IgD-negative memory B cell (primary cell): Measurements from ENCODE around the gene EPN3. TPM values are rescaled to one million over a fixed set of nuclear protein-coding genes. Genes with fewer than 3 reads are reported as not detected.

ENCODE experiments used
- H3K27ac Mint-ChIP-seq, 3 donors: one replicate each; pipeline ENCODE4 v1.8.0; 2020 to 2022; ENCODE audit warnings: mild to moderate bottlenecking in 3 of 3, mixed read lengths in 3 of 3, moderate library complexity in 1 of 3
- H3K27me3 Mint-ChIP-seq: one replicate; pipeline ENCODE4 v1.8.0; 2021; ENCODE audit warnings: mixed read lengths
- H3K36me3 Mint-ChIP-seq: one replicate; pipeline ENCODE4 v1.8.0; 2020; ENCODE audit warnings: mild to moderate bottlenecking, mixed read lengths
- H3K4me1 Mint-ChIP-seq, 3 donors: one replicate each; pipeline ENCODE4 v1.8.0; 2020 to 2022; ENCODE audit warnings: mixed read lengths in 3 of 3, mild to moderate bottlenecking in 1 of 3
- H3K4me3 Mint-ChIP-seq, 4 donors: one replicate each; pipeline ENCODE4 v1.8.0; 2020 to 2022; ENCODE audit warnings: mild to moderate bottlenecking in 4 of 4, mixed read lengths in 4 of 4, moderate library complexity in 3 of 4
- H3K9me3 Mint-ChIP-seq, 3 donors: one replicate each; pipeline ENCODE4 v1.8.0; 2020 to 2021; ENCODE audit warnings: mixed read lengths in 3 of 3, mild to moderate bottlenecking in 1 of 3
- polyA plus RNA-seq: library from polyadenylated mRNA; unstranded; fragments of 300-500 nt; fragmentation: Illumina TruSeq; gene quantifications from one replicate; pipeline ENCODE4 v1.2.3, GENCODE V29; 2021

Gene EPN3
- polyA plus RNA-seq, 1 donor from 2014 or later: not detected

- Mint-ChIP-seq H3K27me3 (peaks cover 43% of the 10 kb centered on the region), H3K9me3 (no peaks in the 10 kb centered on the region), H3K27ac (no peak overlapping the region), H3K36me3 (no peaks in the 10 kb centered on the region), H3K4me3 (peak overlapping the region in 1 of 4 donors; percentile 28), H3K4me1 (peaks cover 4 to 6% (median 6%) of the 10 kb centered on the region in 3 donors)
Measured at GRCh38 chr17:50536683-50537646, 4.4 kb downstream of the EPN3 start.

DNA sequence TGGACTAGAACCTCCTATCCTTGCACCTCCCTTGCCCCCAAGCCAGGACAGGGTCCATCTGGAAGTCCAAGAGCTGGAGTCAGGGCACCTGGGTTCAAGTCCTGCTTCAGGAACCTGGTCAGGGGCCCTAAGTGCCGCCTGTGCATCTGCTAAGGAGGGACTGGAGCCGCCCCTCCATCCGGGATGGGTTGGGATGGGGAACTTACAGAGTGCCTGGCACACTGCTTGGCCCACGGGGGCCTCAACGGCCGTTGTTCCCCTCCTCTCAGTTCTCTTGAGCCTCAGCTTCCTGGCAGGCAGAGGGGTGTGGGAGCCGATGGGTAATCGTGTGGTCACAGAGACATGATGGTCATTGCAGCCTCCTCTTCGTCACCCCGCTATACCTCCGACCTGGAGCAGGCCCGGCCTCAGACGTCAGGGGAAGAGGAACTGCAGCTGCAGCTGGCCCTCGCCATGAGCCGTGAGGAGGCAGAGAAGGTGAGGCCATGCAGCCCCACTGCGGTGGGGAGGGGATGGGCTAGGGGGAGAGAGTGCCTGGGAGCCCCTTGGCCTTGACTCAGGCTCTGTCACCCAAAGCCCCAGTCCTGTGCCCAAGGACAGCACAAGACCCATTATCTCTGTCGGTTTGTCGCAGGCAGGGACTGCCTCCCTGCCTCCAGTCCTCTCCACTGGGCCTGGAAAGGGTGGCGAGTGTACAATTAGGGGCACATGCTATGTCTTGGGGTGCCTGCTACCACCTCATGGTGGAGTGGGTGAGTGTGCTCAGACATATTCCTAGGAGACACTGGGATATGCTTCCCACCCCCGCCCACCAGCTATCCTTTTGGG, 5.4 kb downstream of the EPN3 start:
- peak overlapping the region in 2 of 4 donors; percentile 21 to 28 for H3K4me3 Mint-ChIP-seq
- no peaks in the 10 kb centered on the region for H3K9me3 Mint-ChIP-seq
- H3K27ac Mint-ChIP-seq: no peak overlapping the region
- peaks cover 9 to 11% (median 11%) of the 10 kb centered on the region in 3 donors for H3K4me1 Mint-ChIP-seq
- H3K27me3 Mint-ChIP-seq: peaks cover 34% of the 10 kb centered on the region
- no peaks in the 10 kb centered on the region for H3K36me3 Mint-ChIP-seq

DNA sequence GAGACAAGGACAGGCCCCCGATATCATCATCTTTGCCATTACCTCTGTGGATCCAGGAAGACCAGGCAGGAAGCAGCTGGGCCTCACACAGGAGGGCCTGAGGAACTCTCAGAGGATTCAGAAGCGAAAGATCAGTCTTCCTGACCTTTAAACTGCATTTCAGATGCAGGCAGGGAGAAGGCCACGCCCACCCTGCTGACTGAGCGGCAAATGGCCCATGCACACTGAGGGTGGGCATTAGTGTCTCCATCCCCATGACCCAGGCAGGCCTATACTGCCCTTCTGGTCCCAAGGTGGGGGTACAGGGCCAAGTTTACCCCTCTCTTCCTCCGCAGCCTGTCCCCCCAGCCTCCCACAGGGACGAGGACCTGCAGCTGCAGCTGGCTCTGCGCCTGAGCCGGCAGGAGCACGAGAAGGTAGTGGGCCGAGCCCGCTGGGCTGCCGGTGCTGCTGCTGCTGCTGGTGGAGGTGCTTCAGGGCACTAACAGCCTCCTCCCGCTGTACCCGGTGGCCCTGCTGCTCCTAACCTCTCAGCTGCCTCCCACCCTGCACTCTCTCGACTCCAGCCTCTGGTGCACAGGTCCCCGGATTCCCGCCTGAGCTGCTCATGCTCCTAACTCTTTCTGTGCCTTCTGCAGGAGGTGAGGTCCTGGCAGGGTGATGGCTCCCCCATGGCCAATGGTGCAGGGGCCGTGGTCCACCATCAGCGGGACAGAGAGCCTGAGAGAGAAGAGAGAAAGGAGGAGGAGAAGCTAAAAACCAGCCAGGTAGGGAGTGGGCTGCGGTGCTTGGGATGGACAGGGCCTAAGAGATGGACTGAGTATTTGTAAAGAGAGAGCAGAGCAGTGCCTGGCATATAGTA, 6.2 kb downstream of the EPN3 start:
- Mint-ChIP-seq H3K4me1 (peaks cover 5 to 13% (median 11%) of the 10 kb centered on the region in 3 donors), H3K4me3 (peak overlapping the region in 1 of 4 donors; percentile 21), H3K9me3 (no peaks in the 10 kb centered on the region), H3K27ac (peak overlapping the region in 1 of 3 donors; percentile 76), H3K27me3 (peaks cover 26% of the 10 kb centered on the region), H3K36me3 (no peaks in the 10 kb centered on the region)

DNA sequence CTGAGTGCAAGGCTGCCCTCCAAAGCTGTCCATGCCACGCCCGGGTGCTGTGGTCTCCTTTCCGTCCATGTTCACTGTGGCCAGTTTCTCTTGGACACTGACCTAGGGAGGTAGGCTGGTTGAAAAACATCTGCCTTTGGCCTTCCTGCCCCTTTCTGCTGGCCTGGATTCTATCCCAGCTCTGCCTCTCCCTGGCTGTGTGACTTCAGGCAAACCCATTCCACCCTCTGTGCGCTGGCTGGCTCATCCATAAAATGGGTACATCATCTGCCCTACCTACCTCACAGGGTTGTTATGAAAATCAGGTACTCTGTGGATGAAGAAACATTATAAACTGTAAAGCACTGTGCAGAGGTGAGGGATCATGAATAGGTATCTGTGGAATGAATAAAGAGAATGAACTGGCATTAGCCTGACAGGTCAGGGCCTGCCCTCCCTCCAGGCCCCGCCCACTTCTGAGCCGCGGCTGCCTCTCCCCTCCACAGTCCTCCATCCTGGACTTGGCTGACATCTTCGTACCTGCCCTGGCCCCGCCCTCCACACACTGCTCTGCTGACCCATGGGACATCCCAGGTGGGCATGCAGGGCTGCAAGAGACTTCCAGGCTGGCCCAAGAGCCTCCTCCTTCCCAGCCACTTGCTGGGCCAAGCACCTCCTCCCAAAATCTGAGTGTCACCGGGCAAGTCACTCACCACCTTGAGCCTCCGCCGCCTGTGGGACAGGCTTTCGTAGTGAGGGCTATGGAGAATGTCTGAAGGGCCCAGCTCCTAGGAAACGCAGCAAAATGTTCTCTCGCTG, 7.4 kb downstream of the EPN3 start:
- H3K4me3 Mint-ChIP-seq: peak overlapping the region in 1 of 4 donors; percentile 49
- H3K27ac Mint-ChIP-seq: no peak overlapping the region
- H3K36me3 Mint-ChIP-seq: no peaks in the 10 kb centered on the region
- peaks cover 15% of the 10 kb centered on the region for H3K27me3 Mint-ChIP-seq
- H3K9me3 Mint-ChIP-seq: no peaks in the 10 kb centered on the region
- peaks cover 5 to 18% (median 7%) of the 10 kb centered on the region in 3 donors for H3K4me1 Mint-ChIP-seq

GRCh38 chr17:50540560-50541401, 8.2 kb downstream of the EPN3 start:
- no peaks in the 10 kb centered on the region for H3K36me3 Mint-ChIP-seq
- peaks cover 0 to 1% (median 0%) of the 10 kb centered on the region in 3 donors for H3K9me3 Mint-ChIP-seq
- H3K4me1 Mint-ChIP-seq: peaks cover 5 to 18% (median 7%) of the 10 kb centered on the region in 3 donors
- H3K27me3 Mint-ChIP-seq: peaks cover 8% of the 10 kb centered on the region
- no peak overlapping the region for H3K27ac Mint-ChIP-seq
- peak overlapping the region in 3 of 4 donors; percentile 17 to 86 (median 81) for H3K4me3 Mint-ChIP-seq

DNA sequence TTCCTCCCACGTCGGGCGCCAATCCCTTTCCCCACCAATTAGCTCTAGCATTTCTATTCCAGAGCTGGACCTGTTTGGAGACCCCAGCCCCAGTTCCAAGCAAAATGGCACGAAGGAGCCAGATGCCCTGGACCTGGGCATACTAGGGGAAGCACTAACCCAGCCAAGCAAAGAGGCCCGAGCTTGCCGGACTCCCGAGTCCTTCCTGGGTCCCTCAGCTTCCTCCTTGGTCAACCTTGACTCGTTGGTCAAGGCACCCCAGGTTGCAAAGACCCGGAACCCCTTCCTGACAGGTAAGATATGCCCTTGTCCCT, 8.8 kb downstream of the EPN3 start:
- Mint-ChIP-seq H3K27me3 (peaks cover 6% of the 10 kb centered on the region), H3K36me3 (no peaks in the 10 kb centered on the region), H3K27ac (no peak overlapping the region), H3K9me3 (peaks cover 0 to 1% (median 0%) of the 10 kb centered on the region in 3 donors), H3K4me3 (peak overlapping the region; percentile 81 to 95 (median 89)), H3K4me1 (peaks cover 7 to 18% (median 7%) of the 10 kb centered on the region in 3 donors)

DNA sequence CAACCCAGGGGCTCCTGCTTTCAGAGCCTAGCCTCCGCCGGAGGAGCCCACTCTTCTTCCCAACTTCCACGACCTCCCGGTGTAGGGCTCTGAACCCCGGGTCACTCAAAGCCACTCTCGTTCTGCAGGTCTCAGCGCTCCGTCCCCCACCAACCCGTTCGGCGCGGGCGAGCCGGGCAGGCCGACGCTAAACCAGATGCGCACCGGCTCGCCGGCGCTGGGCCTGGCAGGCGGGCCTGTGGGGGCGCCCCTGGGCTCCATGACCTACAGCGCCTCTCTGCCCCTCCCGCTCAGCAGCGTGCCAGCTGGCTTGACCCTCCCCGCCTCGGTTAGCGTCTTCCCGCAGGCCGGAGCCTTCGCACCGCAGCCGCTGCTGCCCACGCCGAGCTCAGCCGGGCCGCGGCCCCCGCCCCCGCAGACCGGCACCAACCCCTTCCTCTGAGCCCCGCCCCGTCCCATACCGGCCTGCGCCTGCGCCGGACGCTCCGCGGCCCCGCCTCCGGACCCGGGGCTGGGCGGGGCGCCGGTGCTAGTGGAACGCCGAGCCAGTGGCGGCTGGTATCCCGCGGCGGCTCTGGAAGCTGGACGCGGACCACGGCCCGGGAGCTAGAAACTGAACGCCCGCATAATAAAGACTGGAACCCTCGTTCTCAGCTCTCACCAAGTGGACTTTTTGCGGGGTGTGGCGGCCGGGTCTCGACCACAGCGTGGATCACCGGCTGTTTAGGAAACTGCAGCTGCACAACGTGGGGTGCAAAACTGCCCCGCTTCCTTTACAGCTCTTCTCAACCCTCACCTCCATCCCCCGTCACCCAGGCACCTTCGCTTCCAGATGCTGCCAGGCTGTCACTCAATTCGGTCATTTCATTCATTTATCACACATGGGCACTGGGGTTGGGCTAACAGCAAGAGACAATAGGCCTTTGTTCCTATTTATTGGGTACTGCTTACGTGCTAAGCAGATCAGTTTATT, 9.5 kb downstream of the EPN3 start:
- Mint-ChIP-seq H3K4me3 (peak overlapping the region; percentile 81 to 95 (median 89)), H3K9me3 (peaks cover 0 to 1% (median 0%) of the 10 kb centered on the region in 3 donors), H3K36me3 (no peaks in the 10 kb centered on the region), H3K27ac (peak overlapping the region in 2 of 3 donors; percentile 11 to 86), H3K27me3 (peaks cover 1% of the 10 kb centered on the region), H3K4me1 (peaks cover 9 to 18% (median 10%) of the 10 kb centered on the region in 3 donors)

DNA sequence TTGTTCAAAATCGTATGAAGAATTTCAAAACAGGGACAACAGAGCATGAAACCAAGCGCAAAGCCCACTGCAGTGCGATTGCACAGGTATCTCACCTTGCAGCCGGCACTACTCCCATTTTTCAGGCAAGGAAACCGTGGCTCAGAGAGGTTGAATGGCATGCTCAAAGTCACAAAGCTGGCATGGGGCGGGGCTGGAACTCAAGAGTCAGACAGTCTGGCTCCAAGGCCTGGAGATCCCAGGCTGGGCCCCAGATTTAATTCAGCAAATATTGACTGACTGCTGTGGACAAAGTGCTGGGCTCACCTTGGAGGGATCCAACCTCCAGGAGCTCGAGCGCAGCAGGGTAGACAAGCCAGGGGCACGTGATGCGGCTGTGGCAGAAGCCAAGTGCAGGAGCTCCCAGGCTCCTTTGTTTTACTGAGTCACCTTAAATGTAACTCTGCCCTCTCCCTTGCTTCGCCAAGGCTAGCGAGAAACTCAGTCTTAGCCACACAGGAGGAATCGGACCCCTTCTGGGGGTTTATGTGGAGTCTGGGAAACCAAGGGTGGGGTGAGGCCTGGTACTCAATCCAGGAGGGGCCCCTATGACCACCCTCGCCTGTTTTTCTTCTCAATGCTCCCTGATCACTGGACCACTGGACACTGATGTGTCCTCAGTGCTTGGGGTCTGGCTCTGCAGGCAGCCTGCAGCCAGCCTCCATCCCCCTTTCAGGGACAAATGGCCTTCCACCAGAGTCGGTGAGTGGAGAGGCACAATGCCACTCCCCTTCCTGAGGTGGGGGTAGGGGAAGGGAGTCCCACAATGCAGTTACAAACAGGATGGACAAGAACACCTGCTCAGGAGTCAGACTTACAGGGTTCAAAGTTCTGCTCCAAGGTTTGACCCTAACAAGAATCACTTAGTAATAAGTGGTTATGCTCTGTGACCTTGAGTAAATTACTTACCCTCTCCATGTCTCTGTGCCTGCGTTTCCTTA, 10.6 kb downstream of the EPN3 start:
- peaks cover 0 to 1% (median 0%) of the 10 kb centered on the region in 3 donors for H3K9me3 Mint-ChIP-seq
- H3K36me3 Mint-ChIP-seq: no peaks in the 10 kb centered on the region
- peaks cover 13 to 18% (median 13%) of the 10 kb centered on the region in 3 donors for H3K4me1 Mint-ChIP-seq
- peaks cover 1% of the 10 kb centered on the region for H3K27me3 Mint-ChIP-seq
- peak overlapping the region; percentile 81 to 95 (median 89) for H3K4me3 Mint-ChIP-seq
- peak overlapping the region; percentile 40 to 56 (median 43) for H3K27ac Mint-ChIP-seq

- H3K27me3 Mint-ChIP-seq: peaks cover 1% of the 10 kb centered on the region
- peak overlapping the region; percentile 9 to 68 (median 24) for H3K4me3 Mint-ChIP-seq
- H3K4me1 Mint-ChIP-seq: peaks cover 13 to 18% (median 13%) of the 10 kb centered on the region in 3 donors
- H3K36me3 Mint-ChIP-seq: no peaks in the 10 kb centered on the region
- H3K9me3 Mint-ChIP-seq: peaks cover 0 to 1% (median 0%) of the 10 kb centered on the region in 3 donors
- no peak overlapping the region for H3K27ac Mint-ChIP-seq
Measured at GRCh38 chr17:50544516-50544915, 12.0 kb downstream of the EPN3 start.

GRCh38 chr17:50545311-50545710, 12.8 kb downstream of the EPN3 start:
- H3K4me3 Mint-ChIP-seq: peak overlapping the region in 1 of 4 donors; percentile 84

DNA sequence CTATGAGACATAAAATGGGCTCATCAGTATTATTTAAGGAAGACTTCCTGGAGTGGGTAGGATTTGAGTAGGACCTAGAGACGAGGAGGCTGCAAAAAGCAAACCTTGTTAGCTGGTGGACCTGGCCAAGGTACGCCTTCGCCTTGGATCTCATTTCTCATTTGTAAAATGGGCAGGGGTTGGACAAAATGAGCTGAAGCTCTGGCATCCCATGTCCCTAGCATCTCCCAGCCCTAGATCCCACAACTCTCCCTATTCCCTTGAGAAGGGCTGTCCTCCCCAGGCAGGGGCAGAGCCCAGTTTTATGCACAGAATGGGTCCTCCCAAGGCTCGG, 14.1 kb downstream of the EPN3 start:
- Mint-ChIP-seq H3K27me3 (peaks cover under 1% of the 10 kb centered on the region), H3K4me1 (peaks cover 12 to 16% (median 13%) of the 10 kb centered on the region in 3 donors), H3K27ac (peak overlapping the region in 2 of 3 donors; percentile 9 to 27), H3K4me3 (peak overlapping the region; percentile 67 to 89 (median 78)), H3K9me3 (peaks cover 0 to 1% (median 0%) of the 10 kb centered on the region in 3 donors), H3K36me3 (peaks cover 4% of the 10 kb centered on the region)

More at GRCh38 chr17:50545311-50545710, 12.8 kb downstream of the EPN3 start:
- Mint-ChIP-seq H3K36me3 (peaks cover 2% of the 10 kb centered on the region), H3K9me3 (peaks cover 0 to 1% (median 0%) of the 10 kb centered on the region in 3 donors), H3K27ac (no peak overlapping the region), H3K27me3 (peaks cover 1% of the 10 kb centered on the region), H3K4me1 (peaks cover 13 to 18% (median 14%) of the 10 kb centered on the region in 3 donors)
